Measurements from ENCODE around the gene TMEM88. TPM values are rescaled to one million over a fixed set of nuclear protein-coding genes. Genes with fewer than 3 reads are reported as not detected.
A peak's percentile ranks its signal among the peaks of the same experiment; 100 is the strongest.
"Not testable (repeated sequence)": the region's sequence is repeated elsewhere in the genome, so short reads cannot be mapped to it uniquely, and the experiment has no call there.

TMEM88 gene
- total and polyA plus RNA-seq, 8 donors: 2.1 to 28.5 (median 2.9) TPM

- H3K4me3 ChIP-seq: peak overlapping the region; percentile 41 to 82 (median 59)
- H3K36me3 ChIP-seq: no peaks in the 10 kb centered on the region
- FAIRE-seq (no peak), ATAC-seq (peak; percentile 17 to 37 (median 25)), DNase-seq (peak; percentile 51 to 84 (median 68))
- intact Hi-C loops (cut with DNase I): loop anchor here in 1 of 3 donors (10.0 kb wide), 1 partner anchor 114 kb away; no protein-coding TSS in a partner anchor
- no peaks in the 10 kb centered on the region for H3K9me3 ChIP-seq
- peak in 3 of 4 donors; percentile 20 to 48 (median 21) for TF ChIP-seq CTCF (IDR thresholded peaks at IDR 0.05)
- WGBS, 2 donors: 8 to 16% methylated on average over 20 of the region's 20 CpGs
- peaks cover 0 to 17% (median 9%) of the 10 kb centered on the region in 3 donors for H3K4me1 ChIP-seq
- no peaks in the 10 kb centered on the region for H3K27me3 ChIP-seq
- H3K27ac ChIP-seq: peak overlapping the region; percentile 75 to 80 (median 77)
These were observed 3.6 kb downstream of the TMEM88 start for GRCh38 chr17:7858522-7858810.

- 49 to 50% methylated on average over 8 of the region's 8 CpGs for WGBS, 2 donors
- Histone ChIP-seq H3K4me1 (peaks cover 0 to 17% (median 9%) of the 10 kb centered on the region in 3 donors), H3K27ac (no peak overlapping the region), H3K9me3 (no peaks in the 10 kb centered on the region), H3K4me3 (peak overlapping the region in 3 of 4 donors; percentile 41 to 65 (median 53)), H3K27me3 (no peaks in the 10 kb centered on the region), H3K36me3 (no peaks in the 10 kb centered on the region)
- FAIRE-seq: no peak
- peak in 1 of 6 donors; percentile 19 for DNase-seq
- ATAC-seq: no peak
- no peak for TF ChIP-seq CTCF (IDR thresholded peaks at IDR 0.05)
- intact Hi-C loops (cut with DNase I): loop anchor here in 1 of 3 donors (10.0 kb wide), 1 partner anchor 114 kb away; no protein-coding TSS in a partner anchor
These were observed 4.2 kb downstream of the TMEM88 start for GRCh38 chr17:7859028-7859427.

GRCh38 chr17:7862692-7863437, 8.0 kb downstream of the TMEM88 start:
- Histone ChIP-seq H3K9me3 (no peaks in the 10 kb centered on the region), H3K27ac (no peak overlapping the region), H3K36me3 (no peaks in the 10 kb centered on the region), H3K4me1 (peaks cover 0 to 7% (median 5%) of the 10 kb centered on the region in 3 donors), H3K27me3 (no peaks in the 10 kb centered on the region), H3K4me3 (no peak overlapping the region)
- DNase-seq: peak in 4 of 6 donors; percentile 31 to 54 (median 33)
- ATAC-seq: no peak
- WGBS, 2 donors: 24 to 36% methylated on average over 3 of the region's 3 CpGs
- intact Hi-C loops (cut with DNase I): loop anchor here in 1 of 3 donors (10.0 kb wide), 1 partner anchor 122 kb away; no protein-coding TSS in a partner anchor
- TF ChIP-seq CTCF (IDR thresholded peaks at IDR 0.05): peak; percentile 48 to 73 (median 66)
- no peak for FAIRE-seq

GRCh38 chr17:7864384-7864783, 9.5 kb downstream of the TMEM88 start:
- FAIRE-seq, DNase-seq, H3K36me3 ChIP-seq, H3K9me3 ChIP-seq, H3K4me1 ChIP-seq, H3K27ac ChIP-seq, H3K4me3 ChIP-seq, H3K27me3 ChIP-seq, ATAC-seq: not testable (repeated sequence)
- intact Hi-C loops (cut with DNase I): loop anchor here in 1 of 3 donors (10.0 kb wide), 1 partner anchor 120 kb away; no protein-coding TSS in a partner anchor
- 84 to 85% methylated on average over 5 of the region's 5 CpGs for WGBS, 2 donors

GRCh38 chr17:7864995-7865650, 10.3 kb downstream of the TMEM88 start:
- H3K4me1 ChIP-seq: no peaks in the 10 kb centered on the region
- H3K4me3 ChIP-seq: no peak overlapping the region
- 87 to 92% methylated on average over 5 of the region's 5 CpGs for WGBS, 2 donors
- H3K27me3 ChIP-seq: no peaks in the 10 kb centered on the region
- ATAC-seq (no peak), DNase-seq (no peak), FAIRE-seq (no peak)
- no peak overlapping the region for H3K27ac ChIP-seq
- intact Hi-C loops (cut with DNase I): loop anchor here in 2 of 3 donors (5.0 to 10.0 kb wide), 2 partner anchors 117 to 120 kb away; no protein-coding TSS in a partner anchor
- no peak for TF ChIP-seq CTCF (IDR thresholded peaks at IDR 0.05)
- no peaks in the 10 kb centered on the region for H3K36me3 ChIP-seq
- H3K9me3 ChIP-seq: no peaks in the 10 kb centered on the region
